Mucosa of rectum (tissue), 2 donors: ENCODE results near the gene SMIM5.

Experiments used
- H3K27ac ChIP-seq, 2 donors: one replicate each; pipeline ENCODE4 v1.7.0; 2013; ENCODE audit warnings: inconsistent platforms in 2 of 2, low read depth in 2 of 2, low read length in 2 of 2
- H3K27me3 ChIP-seq, 2 donors: one replicate each; pipeline ENCODE4 v1.7.0; 2013; ENCODE audit warnings: low read length in 2 of 2; ENCODE audit not compliant: control insufficient read depth in 2 of 2, insufficient read depth in 2 of 2
- H3K36me3 ChIP-seq, 2 donors: one replicate each; pipeline ENCODE4 v1.7.0; 2013; ENCODE audit warnings: low read length in 2 of 2; ENCODE audit not compliant: control insufficient read depth in 2 of 2, insufficient read depth in 2 of 2
- H3K4me1 ChIP-seq, 2 donors: one replicate each; pipeline ENCODE4 v1.7.0; 2013; ENCODE audit warnings: low read length in 2 of 2, mild to moderate bottlenecking in 1 of 2; ENCODE audit not compliant: control insufficient read depth in 2 of 2, insufficient read depth in 2 of 2
- H3K4me3 ChIP-seq, 2 donors: one replicate each; pipeline ENCODE4 v1.7.0; 2013; ENCODE audit warnings: low read length in 2 of 2
- H3K9ac ChIP-seq, 2 donors: one replicate each; pipeline ENCODE4 v1.7.0; 2013; ENCODE audit warnings: low read length in 2 of 2, low read depth in 1 of 2, mild to moderate bottlenecking in 1 of 2
- H3K9me3 ChIP-seq, 2 donors: one replicate each; pipeline ENCODE4 v1.7.0; 2013; ENCODE audit warnings: low read length in 2 of 2; ENCODE audit not compliant: control insufficient read depth in 2 of 2
- donor health status: healthy.
- donor health status: Normal muscosa, but diverticular disease.

SMIM5 gene

GRCh38 chr17:75639327-75639726 is 6.1 kb downstream of the SMIM5 start:
- H3K4me1 ChIP-seq: peaks cover 56 to 75% of the 10 kb centered on the region in 2 donors
- no peaks in the 10 kb centered on the region for H3K36me3 ChIP-seq
- H3K4me3 ChIP-seq: no peak overlapping the region
- H3K27me3 ChIP-seq: no peaks in the 10 kb centered on the region
- no peak overlapping the region for H3K9ac ChIP-seq
- H3K9me3 ChIP-seq: no peaks in the 10 kb centered on the region
- H3K27ac ChIP-seq: peak overlapping the region in 1 of 2 donors; percentile 9

GRCh38 chr17:75639771-75640555 is 6.7 kb downstream of the SMIM5 start:
- Histone ChIP-seq H3K4me1 (peaks cover 54 to 73% of the 10 kb centered on the region in 2 donors), H3K9me3 (no peaks in the 10 kb centered on the region), H3K4me3 (no peak overlapping the region), H3K36me3 (no peaks in the 10 kb centered on the region), H3K27me3 (no peaks in the 10 kb centered on the region), H3K27ac (peak overlapping the region; percentile 39 to 52), H3K9ac (peak overlapping the region; percentile 2 to 19)

GRCh38 chr17:75640556-75641119 is 7.4 kb downstream of the SMIM5 start:
- H3K9me3 ChIP-seq: no peaks in the 10 kb centered on the region
- H3K4me3 ChIP-seq: no peak overlapping the region
- no peaks in the 10 kb centered on the region for H3K36me3 ChIP-seq
- peak overlapping the region in 1 of 2 donors; percentile 52 for H3K27ac ChIP-seq
- no peaks in the 10 kb centered on the region for H3K27me3 ChIP-seq
- H3K4me1 ChIP-seq: peaks cover 52 to 73% of the 10 kb centered on the region in 2 donors
- H3K9ac ChIP-seq: no peak overlapping the region

GRCh38 chr17:75641343-75641742 is 8.1 kb downstream of the SMIM5 start:
- no peak overlapping the region for H3K4me3 ChIP-seq
- H3K27ac ChIP-seq: peak overlapping the region in 1 of 2 donors; percentile 88
- H3K36me3 ChIP-seq: no peaks in the 10 kb centered on the region
- no peak overlapping the region for H3K9ac ChIP-seq
- H3K9me3 ChIP-seq: no peaks in the 10 kb centered on the region
- peaks cover 53 to 72% of the 10 kb centered on the region in 2 donors for H3K4me1 ChIP-seq
- H3K27me3 ChIP-seq: no peaks in the 10 kb centered on the region

- peak overlapping the region; percentile 74 to 88 for H3K27ac ChIP-seq
Observed at GRCh38 chr17:75642182-75642783, 9.0 kb downstream of the SMIM5 start.

GRCh38 chr17:75642784-75643642 is 9.8 kb downstream of the SMIM5 start:
- H3K9me3 ChIP-seq: no peaks in the 10 kb centered on the region
- H3K27me3 ChIP-seq: no peaks in the 10 kb centered on the region
- H3K36me3 ChIP-seq: no peaks in the 10 kb centered on the region
- peak overlapping the region; percentile 74 to 88 for H3K27ac ChIP-seq
- peak overlapping the region; percentile 24 to 27 for H3K9ac ChIP-seq
- H3K4me1 ChIP-seq: peaks cover 45 to 64% of the 10 kb centered on the region in 2 donors
- no peak overlapping the region for H3K4me3 ChIP-seq

More at GRCh38 chr17:75642182-75642783, 9.0 kb downstream of the SMIM5 start:
- H3K36me3 ChIP-seq: no peaks in the 10 kb centered on the region
- peak overlapping the region; percentile 27 for H3K9ac ChIP-seq
- H3K4me1 ChIP-seq: peaks cover 48 to 70% of the 10 kb centered on the region in 2 donors
- H3K4me3 ChIP-seq: no peak overlapping the region
- H3K9me3 ChIP-seq: no peaks in the 10 kb centered on the region
- no peaks in the 10 kb centered on the region for H3K27me3 ChIP-seq

GRCh38 chr17:75643643-75644017 is 10.4 kb downstream of the SMIM5 start:
- no peaks in the 10 kb centered on the region for H3K36me3 ChIP-seq
- H3K9ac ChIP-seq: peak overlapping the region in 1 of 2 donors; percentile 27
- H3K4me3 ChIP-seq: no peak overlapping the region
- H3K4me1 ChIP-seq: peaks cover 45 to 64% of the 10 kb centered on the region in 2 donors
- peak overlapping the region; percentile 74 to 88 for H3K27ac ChIP-seq
- no peaks in the 10 kb centered on the region for H3K27me3 ChIP-seq
- no peaks in the 10 kb centered on the region for H3K9me3 ChIP-seq

- Histone ChIP-seq H3K9ac (peak overlapping the region; percentile 56 to 78), H3K36me3 (peaks cover 5 to 14% of the 10 kb centered on the region in 2 donors), H3K4me3 (peak overlapping the region; percentile 46 to 47), H3K27ac (peak overlapping the region; percentile 98 to 99), H3K9me3 (no peaks in the 10 kb centered on the region), H3K4me1 (peaks cover 37 to 56% of the 10 kb centered on the region in 2 donors), H3K27me3 (no peaks in the 10 kb centered on the region)
Observed at GRCh38 chr17:75645501-75645888, 12.3 kb downstream of the SMIM5 start.

- Histone ChIP-seq H3K36me3 (peaks cover 10 to 20% of the 10 kb centered on the region in 2 donors), H3K9ac (peak overlapping the region; percentile 57 to 78), H3K4me1 (peaks cover 37 to 58% of the 10 kb centered on the region in 2 donors), H3K27ac (peak overlapping the region; percentile 98 to 99), H3K4me3 (peak overlapping the region; percentile 51 to 59), H3K27me3 (no peaks in the 10 kb centered on the region), H3K9me3 (no peaks in the 10 kb centered on the region)
Observed at GRCh38 chr17:75645889-75646637, 12.8 kb downstream of the SMIM5 start.
